ENCODE results near the gene SAAL1. TPM values are rescaled to one million over a fixed set of nuclear protein-coding genes. Genes with fewer than 3 reads are reported as not detected.

The SAAL1 gene
- total RNA-seq, 1 experiment from 2014 or later, result 41.2 TPM

- TF ChIP-seq POLR2A (IDR thresholded peaks at IDR 0.05; ENCODE audit: borderline replicate concordance, extremely low read depth, insufficient read depth, insufficient read length) (no peak), EGR1 (IDR thresholded peaks at IDR 0.05; ENCODE audit: low read depth) (no peak)
Observed at GRCh38 chr11:18046116-18046777, 59.6 kb downstream of the SAAL1 start, which contains the start of gene TPH1 (continued).

DNA sequence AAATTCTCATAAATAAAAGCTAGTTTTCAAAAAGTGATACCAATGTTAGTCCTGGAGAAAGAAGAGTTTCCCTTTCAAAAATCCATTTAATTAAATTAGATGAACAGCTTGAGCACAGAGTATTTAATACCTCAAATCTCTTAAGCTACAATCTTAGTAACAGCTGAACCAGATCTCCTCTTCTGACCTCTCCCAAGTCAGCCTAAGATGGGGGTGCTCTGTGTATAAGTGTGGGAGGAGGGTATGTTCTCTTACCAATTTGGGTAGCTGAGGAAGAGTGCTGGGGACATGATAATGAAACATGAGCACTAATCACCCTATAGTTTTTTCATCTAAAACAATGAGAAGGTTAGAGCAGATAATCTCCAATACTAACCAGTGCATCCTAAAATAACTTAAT lies 69.4 kb downstream of the SAAL1 start:
- Histone ChIP-seq H3K9ac (ENCODE audit: low read length) (no peak overlapping the region), H3K4me2 (ENCODE audit: low read length) (no peak overlapping the region), H3K27ac (ENCODE audit: low read depth, low read length) (no peak overlapping the region), H2AFZ (ENCODE audit: low read depth, low read length, poor library complexity, severe bottlenecking) (no peak overlapping the region), H3K4me3 (replicated peaks in 1 of 2; ENCODE audit: low read depth in 1 of 2, low read length in 2 of 2) (no peak overlapping the region), H3K4me1 (ENCODE audit: control insufficient read depth in 1 of 2, insufficient read depth in 2 of 2, low read length in 2 of 2) (no peaks in the 10 kb centered on the region), H4K20me1 (ENCODE audit: insufficient read depth) (no peaks in the 10 kb centered on the region), H3K9me2 (ENCODE audit: insufficient read depth) (no peaks in the 10 kb centered on the region), H3K79me2 (ENCODE audit: insufficient read depth, low read length) (no peaks in the 10 kb centered on the region), H3K9me3 (ENCODE audit: control insufficient read depth in 1 of 2, insufficient read depth in 1 of 2, low read depth in 1 of 2, low read length in 2 of 2) (no peaks in the 10 kb centered on the region), H3K36me3 (ENCODE audit: control insufficient read depth in 1 of 2, insufficient read depth in 2 of 2, low read length in 2 of 2) (no peaks in the 10 kb centered on the region), H3K27me3 (ENCODE audit: insufficient read depth, low read length) (no peaks in the 10 kb centered on the region)
- no peak for DNase-seq (ENCODE audit: low read depth, low spot score)
- ATAC-seq, result no peak
- ChIA-PET RAD21 (ENCODE audit: low non-redundant PET in 1 of 2, low total read pairs in 2 of 2, uncharacterized antibody in 2 of 2, unreplicated experiment in 2 of 2) (interaction anchor here in 1 of 2 experiments (0.7 kb wide), 1 partner anchor 70 kb away, joined by 4 read pairs; the partner anchor contains the start of gene SAAL1), POLR2A (no interaction called here), CTCF (no interaction called here)
- no TSS peak for BruUV-seq (replicated peaks)
- intact Hi-C loops (cut with micrococcal nuclease), result no loop called here
- TF ChIP-seq CTCF (IDR thresholded peaks at IDR 0.05 in 2 of 3, conservative IDR thresholded peaks at IDR 0.05 in 1 of 3; ENCODE audit: borderline replicate concordance in 1 of 3, insufficient read depth in 1 of 3, low read depth in 2 of 3, low read length in 2 of 3) (no peak), YY1 (IDR thresholded peaks at IDR 0.05; ENCODE audit: extremely low read depth, insufficient replicate concordance, low read depth, low read length) (no peak), TCF7L2 (IDR thresholded peaks at IDR 0.05; ENCODE audit: borderline replicate concordance, extremely low read depth, insufficient read depth, insufficient read length) (no peak), REST (IDR thresholded peaks at IDR 0.05; ENCODE audit: low read depth) (no peak), POLR2A (IDR thresholded peaks at IDR 0.05; ENCODE audit: borderline replicate concordance, extremely low read depth, insufficient read depth, insufficient read length) (no peak), ATF3 (IDR thresholded peaks at IDR 0.05) (no peak), RAD21 (IDR thresholded peaks at IDR 0.05; ENCODE audit: low read depth) (no peak), EZH2 (IDR thresholded peaks at IDR 0.05) (no peak), SIN3A (IDR thresholded peaks at IDR 0.05; ENCODE audit: low read depth) (no peak), SP1 (IDR thresholded peaks at IDR 0.05; ENCODE audit: low read depth) (no peak), EGR1 (IDR thresholded peaks at IDR 0.05; ENCODE audit: low read depth) (no peak), EZH2phosphoT487 (IDR thresholded peaks at IDR 0.05; ENCODE audit: borderline replicate concordance) (no peak), ZBTB33 (IDR thresholded peaks at IDR 0.05; ENCODE audit: extremely low read depth, insufficient replicate concordance, low read length) (no peak), SRF (IDR thresholded peaks at IDR 0.05; ENCODE audit: low read depth) (no peak), CEBPB (IDR thresholded peaks at IDR 0.05; ENCODE audit: low read depth) (no peak), POLR2AphosphoS5 (IDR thresholded peaks at IDR 0.05; ENCODE audit: low read depth, low read length) (no peak)
- TF ChIP-seq, protein P1, sequence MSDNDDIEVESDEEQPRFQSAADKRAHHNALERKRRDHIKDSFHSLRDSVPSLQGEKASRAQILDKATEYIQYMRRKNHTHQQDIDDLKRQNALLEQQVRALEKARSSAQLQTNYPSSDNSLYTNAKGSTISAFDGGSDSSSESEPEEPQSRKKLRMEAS (IDR thresholded peaks at IDR 0.05), result no peak

All from HCT116 (cell line).